Measurements from ENCODE around the gene CES3. TPM values are rescaled to one million over a fixed set of nuclear protein-coding genes. Genes with fewer than 3 reads are reported as not detected.

CES3 gene
- total RNA-seq, 1 donor from 2014 or later: 1.7 TPM

Other genes with a start within 250 kb of the CES3 start
- 108 and 137 TPM in 2 replicates for gene DYNC1LI2, start 209.7 kb upstream of the CES3 start, total RNA-seq
- gene TERB1, start 159.7 kb upstream of the CES3 start, total RNA-seq: not detected in 2 replicates
- gene NAE1, start 130.3 kb upstream of the CES3 start, total RNA-seq: 57.6 and 65.4 TPM in 2 replicates
- gene CA7, start 116.9 kb upstream of the CES3 start, total RNA-seq: 3.4 and 4.2 TPM in 2 replicates
- gene PDP2, start 80.8 kb upstream of the CES3 start, total RNA-seq: 3.5 and 4.6 TPM in 2 replicates
- 1.1 TPM in 1 of 2 replicates, not detected in the other for gene CDH16, start 42.4 kb upstream of the CES3 start, total RNA-seq
- gene RRAD, start 35.7 kb upstream of the CES3 start, total RNA-seq: 26.3 and 60.5 TPM in 2 replicates
- gene CIAO2B, start 26.9 kb upstream of the CES3 start, total RNA-seq: 168 and 235 TPM in 2 replicates
- gene CES2, start 25.8 kb upstream of the CES3 start, total RNA-seq: 70.7 and 81.0 TPM in 2 replicates
- 0.10 and 0.19 TPM in 2 replicates for gene CES4A, start 27.3 kb downstream of the CES3 start, total RNA-seq
- 54.1 and 75.1 TPM in 2 replicates for gene CBFB, start 67.9 kb downstream of the CES3 start, total RNA-seq
- 22.4 and 30.7 TPM in 2 replicates for gene PHAF1, start 148.7 kb downstream of the CES3 start, total RNA-seq
- 56.1 and 57.4 TPM in 2 replicates for gene B3GNT9, start 189.7 kb downstream of the CES3 start, total RNA-seq
- gene TRADD, start 198.6 kb downstream of the CES3 start, total RNA-seq: 19.1 and 21.0 TPM in 2 replicates
- gene FBXL8, start 198.7 kb downstream of the CES3 start, total RNA-seq: 39.3 and 46.4 TPM in 2 replicates
- 20.9 and 29.3 TPM in 2 replicates for gene HSF4, start 203.5 kb downstream of the CES3 start, total RNA-seq
- gene NOL3, start 209.3 kb downstream of the CES3 start, total RNA-seq: 70.9 and 86.5 TPM in 2 replicates
- 27.2 and 28.6 TPM in 2 replicates for gene MATCAP1, start 222.7 kb downstream of the CES3 start, total RNA-seq
- gene EXOC3L1, start 228.9 kb downstream of the CES3 start, total RNA-seq: 0.99 and 2.1 TPM in 2 replicates
- 75.8 and 93.9 TPM in 2 replicates for gene E2F4, start 230.9 kb downstream of the CES3 start, total RNA-seq
- gene ELMO3, start 237.9 kb downstream of the CES3 start, total RNA-seq: 0.56 and 0.99 TPM in 2 replicates

Data from myocyte (in vitro differentiated cells).